T-helper 1 cell (primary cell): Measurements from ENCODE around the gene CENPF.
"Not testable (repeated sequence)": the region's sequence is repeated elsewhere in the genome, so short reads cannot be mapped to it uniquely, and the experiment has no call there.

Experiments
- DNase-seq, 5 donors: peaks; one replicate each; pipeline ENCODE4 v3.0.0-alpha.2; 2012 to 2020

The CENPF gene

DNA sequence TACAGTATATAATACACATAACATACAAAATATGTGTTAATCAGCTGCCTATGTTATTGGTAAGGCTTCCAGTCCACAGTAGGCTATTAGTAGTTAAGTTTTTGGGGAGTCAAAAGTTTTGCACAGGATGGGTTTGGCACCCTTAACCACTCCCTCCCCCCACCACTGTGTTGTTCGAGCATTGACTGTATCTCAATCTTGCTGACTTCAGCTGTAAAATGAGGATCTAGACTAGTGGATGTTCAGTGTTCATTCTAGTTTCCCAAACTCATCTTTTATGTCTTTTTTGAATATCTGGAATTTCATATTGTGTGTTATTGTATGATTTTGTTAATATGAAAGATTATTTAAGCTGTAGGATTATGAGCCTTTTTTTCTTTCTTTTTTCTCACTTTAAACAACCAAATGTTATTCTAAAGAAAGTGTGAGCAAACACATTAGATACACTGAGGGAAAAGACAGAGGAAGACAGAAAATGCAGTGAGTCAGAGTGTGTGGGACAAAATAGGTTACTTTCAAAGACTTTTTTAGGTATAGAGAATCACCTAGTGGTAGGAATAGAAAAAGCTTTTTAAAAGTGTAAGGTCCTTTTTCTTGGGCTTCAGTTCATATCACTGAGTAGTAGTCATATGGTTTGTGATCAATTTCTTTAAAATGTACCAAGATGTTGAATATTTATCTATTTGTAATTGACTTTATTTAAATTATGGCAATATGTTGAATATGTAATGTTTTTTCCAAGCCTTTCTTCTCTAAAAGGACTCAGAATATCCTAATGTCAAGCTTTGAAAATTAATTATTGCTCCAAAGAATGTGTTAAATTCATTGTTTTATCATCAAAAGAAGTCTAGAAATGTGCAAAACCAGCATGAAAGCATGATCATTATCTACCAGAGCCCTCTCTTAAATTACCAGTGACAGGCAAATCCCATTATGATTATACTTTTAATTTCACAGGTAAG lies 17.9 kb upstream of the CENPF start:
- DNase-seq: peak in 1 of 5 donors; percentile 23

DNA sequence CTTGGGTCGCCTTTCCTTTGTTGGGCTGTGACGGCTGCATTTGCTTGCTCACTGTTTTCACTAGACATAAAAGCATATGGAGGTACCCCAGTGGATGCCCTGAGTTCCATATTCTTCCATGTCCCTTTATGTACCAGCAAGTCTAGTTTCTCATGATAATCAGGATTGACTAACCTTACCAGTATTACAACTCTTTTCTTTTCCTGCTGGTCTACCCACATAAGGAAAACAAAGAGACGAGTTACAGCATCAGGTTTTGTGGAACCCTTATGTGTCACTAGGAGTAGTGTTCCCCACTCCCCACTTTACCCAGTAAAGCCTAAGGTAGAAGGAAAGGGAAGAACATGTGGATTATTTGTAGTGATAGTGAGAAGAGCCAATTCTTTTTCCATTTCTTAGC lies 16.4 kb upstream of the CENPF start:
- DNase-seq: no peak

DNA sequence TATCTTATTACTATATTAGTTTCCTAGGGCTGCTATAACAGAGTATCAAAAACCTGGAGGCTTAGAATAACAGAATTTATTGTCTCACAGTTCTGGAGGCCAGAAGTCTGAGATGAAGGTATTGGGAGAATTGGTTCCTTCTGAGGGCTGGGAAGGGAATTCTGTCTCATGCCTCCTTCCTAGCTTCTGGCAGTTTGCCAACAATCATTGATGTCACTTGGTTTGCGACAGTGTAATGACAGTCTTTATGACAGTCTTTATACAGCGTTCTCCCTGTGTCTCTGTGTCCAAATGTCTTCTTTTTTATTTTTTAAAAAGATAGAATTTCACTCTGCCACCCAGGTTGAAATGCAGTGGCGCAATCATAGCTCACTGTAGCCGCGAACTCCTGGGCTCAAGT lies 15.8 kb upstream of the CENPF start:
- no peak for DNase-seq

DNA sequence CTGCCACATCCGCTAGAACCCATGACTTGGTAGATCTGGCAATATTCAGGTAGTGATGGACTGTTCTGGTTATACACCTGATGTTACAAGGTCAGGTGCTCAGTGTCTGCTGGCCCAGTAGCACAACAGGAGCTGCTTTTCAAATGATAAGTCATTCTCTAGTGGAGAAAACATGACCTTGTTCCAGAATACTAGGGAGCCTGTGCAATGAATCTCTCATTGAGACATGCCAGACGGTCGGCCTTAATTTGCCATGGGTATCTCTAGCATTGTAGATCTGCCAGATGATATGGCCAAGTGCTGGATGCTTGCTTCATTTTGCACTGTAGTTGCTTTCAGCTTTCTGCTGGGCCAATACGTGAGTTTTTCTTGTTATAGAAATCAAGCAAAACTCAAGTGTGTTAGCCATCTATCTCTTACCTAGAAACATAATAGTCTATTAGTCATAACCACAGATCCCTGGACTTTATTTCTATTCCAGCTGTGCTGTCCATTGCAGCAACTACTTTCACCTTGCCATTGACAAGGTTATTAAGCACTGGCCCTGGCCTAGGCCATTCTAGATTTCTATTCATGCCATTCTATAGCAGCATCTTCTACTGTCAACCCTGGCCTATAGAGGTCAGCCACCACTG lies 13.9 kb upstream of the CENPF start:
- no peak for DNase-seq

DNA sequence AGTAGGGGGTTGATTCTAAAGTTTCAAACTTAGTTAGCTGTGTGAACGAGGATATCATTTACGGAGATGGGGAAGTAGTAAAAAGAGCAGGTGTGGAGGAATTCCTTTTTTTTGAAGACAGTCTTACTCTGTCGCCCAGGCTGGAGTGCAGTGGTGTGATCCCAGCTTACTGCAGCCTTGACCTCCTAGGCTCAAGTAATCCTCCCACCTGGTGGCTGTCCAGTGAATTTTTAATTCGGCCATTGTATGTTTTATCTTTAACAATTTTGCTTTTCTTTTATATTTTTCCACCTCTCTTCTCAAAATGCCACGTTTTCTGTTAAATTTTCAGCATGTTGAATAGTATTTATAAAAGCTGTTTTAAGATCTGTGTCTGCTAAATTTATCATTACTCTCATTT lies 12.3 kb upstream of the CENPF start:
- no peak for DNase-seq

DNA sequence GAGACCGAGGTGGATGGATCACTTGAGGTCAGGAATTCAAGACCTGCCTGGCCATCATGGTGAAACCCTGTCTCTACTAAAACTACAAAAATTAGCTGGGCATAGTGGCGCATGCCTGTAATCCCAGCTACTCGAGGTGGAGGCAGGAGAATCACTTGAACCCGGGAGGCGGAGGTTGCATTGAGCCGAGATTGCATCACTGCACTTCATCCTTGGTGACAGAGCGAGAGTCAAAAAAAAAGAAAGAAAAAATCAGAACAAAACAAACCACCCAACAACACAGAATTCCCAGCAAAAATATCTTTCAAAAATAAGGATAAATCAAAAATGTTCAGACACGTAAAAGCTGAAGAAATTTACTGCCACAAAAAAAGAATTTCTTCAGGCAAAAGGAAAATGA lies 11.1 kb upstream of the CENPF start:
- not testable (repeated sequence) for DNase-seq

DNA sequence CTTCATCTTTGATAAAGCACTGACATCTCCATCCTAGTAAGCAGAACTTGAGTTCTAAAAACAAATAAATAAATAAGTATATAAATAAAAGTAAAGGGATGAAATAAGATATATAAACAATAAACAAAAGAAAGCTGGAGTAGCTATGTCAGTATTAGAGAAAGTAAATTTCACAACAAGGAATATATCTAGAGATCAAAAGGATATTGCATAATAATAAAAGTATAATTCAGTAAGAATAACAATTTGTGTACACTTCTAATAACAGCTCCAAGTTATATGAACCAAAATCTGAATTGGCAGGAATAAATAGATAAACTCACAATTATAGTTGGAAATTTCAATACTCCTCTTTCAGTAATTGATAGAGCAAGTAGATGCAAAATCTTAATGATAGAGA lies 9.8 kb upstream of the CENPF start:
- no peak for DNase-seq

DNA sequence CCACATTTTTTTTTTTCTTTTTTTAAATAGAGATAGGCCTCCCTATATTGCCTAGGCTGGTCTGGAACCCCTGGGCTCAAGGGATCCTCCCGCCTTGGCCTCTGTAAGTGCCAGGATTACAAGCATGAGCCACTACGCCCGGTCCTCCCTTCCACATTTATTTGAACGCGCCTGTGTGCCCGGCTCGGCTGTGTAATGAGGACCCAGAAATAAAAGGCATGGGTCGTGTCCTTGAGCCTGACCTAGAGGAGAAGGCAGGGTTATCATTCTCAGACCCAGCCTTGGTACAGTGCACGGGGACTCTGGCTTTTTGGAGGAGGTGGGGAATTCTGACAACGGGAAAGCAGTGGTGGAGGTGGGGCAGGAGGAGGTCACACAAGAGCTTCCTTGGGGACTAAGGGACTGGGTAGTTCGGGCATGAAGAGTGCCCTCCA lies 841 bp downstream of the CENPF start:
- DNase-seq: peak in 1 of 5 donors; percentile 10

DNA sequence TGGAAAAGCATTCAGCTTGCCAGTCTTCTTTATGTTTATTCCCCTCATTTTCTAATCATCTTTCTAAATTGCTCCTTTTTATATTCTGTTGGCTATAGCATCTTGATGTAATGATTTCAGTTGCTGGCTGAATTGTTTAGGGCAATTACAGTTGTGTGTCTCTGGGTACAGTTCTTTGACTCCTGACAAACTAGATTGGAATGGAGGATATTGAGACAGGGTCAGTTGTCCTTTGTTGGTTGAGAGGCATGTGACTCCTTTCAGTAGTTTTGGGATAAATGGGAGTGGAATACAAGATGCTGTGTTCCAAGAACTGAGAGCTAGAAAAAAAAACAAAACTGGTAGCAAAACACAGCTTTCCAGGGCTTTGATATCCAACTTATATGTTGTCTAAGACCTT lies 1.5 kb downstream of the CENPF start:
- no peak for DNase-seq

DNA sequence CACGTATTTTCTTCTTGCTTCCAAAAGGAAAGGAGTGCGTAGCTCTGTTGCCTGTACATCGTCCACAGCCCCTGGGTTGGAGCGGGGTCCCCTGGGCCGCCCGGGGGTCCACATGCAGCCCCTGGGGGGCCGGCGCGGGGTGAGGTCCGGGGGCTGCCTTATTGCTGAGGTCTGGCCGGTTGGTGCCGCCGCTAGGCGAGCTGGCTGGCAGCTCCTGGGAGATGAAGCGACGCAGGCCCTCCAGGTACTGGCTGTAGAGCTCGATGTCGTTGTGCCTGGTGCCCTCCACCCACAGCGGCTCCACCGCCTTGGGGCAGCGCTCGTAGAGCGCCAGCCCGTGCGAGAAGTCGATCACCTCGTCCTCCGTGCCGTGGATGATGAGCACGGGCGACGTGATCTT lies 2.5 kb downstream of the CENPF start:
- not testable (repeated sequence) for DNase-seq

DNA sequence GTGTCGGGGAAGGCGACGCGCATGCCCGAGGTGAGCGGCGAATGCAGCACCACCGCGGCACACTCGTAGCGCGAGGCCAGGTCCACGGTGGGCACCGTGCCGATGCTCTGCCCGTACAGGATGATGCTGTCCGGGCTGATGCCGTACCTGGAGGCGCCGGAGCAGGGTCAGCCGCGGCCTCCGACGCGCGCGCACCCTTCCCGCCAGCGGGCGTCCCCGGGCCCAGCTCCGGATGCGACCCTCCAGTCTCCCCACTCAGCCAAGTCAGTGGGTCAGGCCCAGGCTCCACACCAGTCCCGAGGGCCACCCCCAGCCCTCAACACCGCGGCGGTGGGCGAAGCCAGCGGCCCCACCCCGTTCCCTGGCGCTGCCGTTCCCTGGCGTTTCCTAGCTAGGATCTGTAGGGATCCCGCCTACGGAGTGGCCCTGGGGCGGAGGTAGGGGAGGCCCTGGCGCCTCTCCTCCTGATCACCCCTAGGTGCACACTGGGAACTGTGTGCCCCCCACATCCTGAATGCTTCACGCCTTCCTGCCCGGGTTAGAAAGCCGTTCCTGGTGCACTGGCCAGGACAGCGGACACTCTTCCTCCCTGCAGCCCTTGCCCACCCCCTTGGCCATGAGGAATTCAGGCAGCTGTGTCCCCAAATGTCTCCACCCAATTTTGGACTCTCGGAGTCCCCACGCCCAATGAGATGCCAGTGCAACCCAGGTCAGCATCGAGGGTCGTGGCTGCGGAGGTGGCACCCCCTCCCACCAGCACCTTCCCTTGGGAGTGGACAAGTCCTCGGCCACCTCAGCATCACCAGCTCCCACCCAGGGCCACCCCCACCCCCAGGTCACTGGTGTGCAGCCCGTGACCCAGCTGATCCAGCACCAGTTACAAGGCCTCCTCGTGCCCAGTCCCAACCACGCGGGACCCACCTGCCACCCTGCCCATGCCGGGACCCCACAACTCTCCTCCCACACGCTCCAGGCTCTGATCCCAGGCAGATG lies 3.2 kb downstream of the CENPF start:
- DNase-seq: not testable (repeated sequence)

DNA sequence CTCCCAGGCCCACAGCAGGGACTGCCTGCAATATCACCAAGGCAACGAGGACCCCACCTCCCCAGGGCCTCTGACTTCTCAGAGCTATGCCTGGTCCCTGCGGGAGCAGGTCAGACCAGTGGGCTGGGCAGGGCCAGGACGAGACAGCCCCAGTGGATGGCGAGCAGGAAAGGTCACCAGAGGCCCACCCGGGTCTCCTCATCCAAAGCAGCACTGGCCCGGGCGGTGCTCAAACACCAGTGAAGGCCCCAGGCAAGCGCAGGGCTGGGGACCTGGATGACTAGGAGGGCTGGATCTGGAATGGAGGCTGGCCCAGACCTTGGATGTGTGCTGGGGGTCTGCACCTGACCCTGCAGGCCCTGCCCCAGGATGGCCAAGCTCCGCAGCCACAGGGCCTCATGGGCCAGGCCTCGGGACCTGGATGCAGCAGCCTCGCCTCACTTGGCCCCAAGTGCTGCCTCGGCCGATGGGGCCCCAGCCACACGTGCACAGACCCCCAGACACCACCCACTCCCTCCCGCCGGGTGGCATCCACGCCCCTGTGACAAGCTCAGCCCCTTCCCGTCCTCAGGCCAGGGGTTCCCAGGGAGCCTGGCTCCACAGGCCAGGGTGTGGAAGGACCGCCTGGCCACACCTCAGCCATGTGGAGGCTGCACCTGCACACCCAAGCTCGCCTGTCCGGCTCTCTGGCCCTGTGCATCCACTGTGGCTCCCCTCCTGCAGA lies 4.7 kb downstream of the CENPF start:
- DNase-seq: not testable (repeated sequence)

DNA sequence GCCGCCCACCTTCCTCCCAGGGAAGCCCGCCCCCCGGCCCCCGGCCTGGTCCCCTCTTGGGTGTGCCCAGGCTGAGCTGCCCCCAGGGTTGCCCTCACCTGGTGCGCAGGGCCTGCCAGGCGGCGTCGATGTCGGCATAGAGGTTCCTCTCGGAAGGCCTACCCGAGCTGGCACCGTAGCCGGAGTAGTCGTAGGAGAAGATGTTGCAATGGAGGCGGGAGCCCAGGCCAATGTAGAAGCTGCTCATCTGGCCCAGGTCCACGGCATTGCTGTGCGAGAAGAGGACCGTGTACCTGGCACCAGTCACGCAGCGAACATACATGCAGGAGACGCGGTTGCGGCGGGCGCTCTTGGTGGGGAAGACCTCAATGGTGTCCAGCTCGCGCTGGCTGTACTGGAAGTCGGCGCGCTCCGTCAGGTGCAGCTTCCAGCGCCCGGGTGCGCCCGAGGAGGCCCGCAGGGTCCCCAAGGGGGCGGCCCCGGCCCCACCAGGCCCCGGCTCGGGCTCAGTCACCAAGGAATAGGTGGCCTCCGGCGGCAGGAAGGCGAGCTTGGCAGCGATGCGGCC lies 5.3 kb downstream of the CENPF start:
- not testable (repeated sequence) for DNase-seq

DNA sequence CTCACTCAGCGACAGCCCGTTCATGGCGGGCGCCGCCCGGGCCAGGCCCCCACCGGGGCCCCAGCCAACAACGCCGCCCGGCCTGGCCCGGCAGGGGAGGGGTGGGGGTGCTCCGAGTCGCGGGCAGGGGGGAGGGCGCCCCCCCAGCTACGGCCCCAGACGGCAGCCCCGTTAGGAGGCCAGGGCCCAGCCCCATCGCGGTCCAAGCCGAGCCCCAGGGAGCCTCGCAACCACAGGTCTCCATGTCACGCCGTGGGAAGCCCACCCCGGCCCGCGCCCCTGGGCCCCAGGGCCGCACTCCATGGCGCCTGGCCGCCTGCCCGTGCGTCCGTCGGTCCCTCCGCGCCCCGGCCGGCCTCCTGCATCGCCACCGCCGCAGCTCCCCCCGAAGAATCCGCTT lies 5.8 kb downstream of the CENPF start:
- not testable (repeated sequence) for DNase-seq

DNA sequence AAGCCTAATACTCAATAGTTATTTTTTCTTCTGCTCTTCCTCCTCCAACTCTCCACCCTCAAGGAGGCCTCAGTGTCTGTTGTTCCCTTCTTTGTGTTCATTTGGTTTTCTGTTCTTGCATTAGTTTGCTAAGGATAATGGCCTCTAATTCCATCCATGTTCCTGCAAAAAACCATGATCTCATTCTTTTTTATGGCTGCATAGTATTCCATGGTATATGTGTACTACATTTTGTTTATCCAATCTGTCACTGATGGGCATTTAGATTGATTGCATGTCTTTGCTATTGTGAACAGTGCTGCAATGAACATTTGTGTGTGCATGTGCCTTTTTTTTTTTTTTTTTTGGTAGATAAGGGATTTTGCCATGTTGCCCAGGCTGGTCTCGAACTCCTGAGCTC lies 6.7 kb downstream of the CENPF start:
- no peak for DNase-seq

DNA sequence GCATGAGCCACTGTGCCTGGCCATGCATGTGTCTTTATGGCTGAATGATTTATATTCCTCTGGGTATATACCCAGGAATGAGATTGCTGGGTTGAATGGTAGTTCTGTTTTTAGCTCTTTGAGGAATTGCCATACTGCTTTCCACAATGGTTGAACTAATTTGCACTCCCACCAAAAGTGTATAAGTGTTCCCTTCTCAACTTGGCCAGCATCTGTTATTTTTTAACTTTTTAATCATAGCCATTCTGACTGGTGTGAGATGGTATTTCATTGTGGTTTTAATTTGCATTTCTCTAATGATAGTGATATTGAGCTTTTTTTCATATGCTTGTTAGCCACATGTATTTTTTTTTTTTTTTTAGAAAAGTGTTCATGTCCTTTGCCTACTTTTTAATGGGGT lies 7.1 kb downstream of the CENPF start:
- not testable (repeated sequence) for DNase-seq

DNA sequence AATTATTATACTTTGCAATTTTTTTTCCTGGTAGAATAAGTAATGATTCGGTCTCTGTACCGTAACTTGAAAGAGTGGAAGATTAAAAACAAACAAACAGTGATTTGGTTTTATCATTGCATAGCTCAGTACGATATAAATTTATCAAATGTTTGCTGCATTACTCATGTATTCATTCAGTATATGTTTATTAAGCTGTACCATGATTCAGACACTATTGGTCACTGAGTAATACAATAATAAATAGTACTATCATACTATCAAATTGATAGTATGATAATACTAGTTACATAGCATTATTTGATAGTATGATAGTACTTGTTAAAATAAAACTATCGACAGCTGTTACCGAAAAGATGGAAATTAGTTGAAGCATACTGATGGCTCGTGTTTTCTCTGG lies 12.1 kb downstream of the CENPF start:
- DNase-seq: no peak

DNA sequence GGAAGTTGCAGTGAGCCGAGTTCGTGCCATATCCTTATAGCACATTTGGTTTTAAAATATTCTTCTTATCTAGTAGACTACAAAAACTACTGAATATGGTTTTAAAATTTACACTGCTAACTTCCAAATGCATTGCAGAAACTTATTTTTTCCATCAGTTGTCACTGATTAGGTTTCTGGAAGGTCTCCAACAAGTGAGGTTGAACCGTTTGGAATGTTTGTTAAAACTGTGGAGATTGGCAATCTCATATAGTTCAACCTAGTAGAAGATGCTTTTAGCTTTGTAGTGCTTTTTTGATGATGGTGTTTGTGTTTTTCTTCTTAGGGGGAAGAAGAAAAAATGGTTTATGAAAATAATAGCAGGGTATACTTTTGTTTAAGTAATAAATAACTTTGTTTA lies 12.9 kb downstream of the CENPF start:
- DNase-seq: no peak

DNA sequence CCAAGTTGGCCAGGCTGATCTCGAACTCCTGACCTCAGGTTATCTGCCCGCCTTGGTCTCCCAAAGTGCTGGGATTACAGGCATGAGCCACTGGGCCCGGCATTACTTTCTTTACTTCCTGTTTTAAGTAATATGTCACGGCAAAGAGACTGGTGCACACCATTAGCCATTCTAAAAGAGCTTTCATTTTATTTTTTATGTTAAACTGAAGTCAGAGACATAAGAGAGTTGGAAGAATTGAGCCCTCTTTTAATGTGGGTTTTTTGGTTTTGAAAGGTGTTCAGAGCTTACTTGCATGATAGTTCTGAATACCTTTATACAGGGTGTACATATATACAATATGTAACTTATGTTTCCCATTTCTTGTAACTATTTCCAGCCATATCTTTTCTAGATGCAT lies 14.3 kb downstream of the CENPF start:
- no peak for DNase-seq

DNA sequence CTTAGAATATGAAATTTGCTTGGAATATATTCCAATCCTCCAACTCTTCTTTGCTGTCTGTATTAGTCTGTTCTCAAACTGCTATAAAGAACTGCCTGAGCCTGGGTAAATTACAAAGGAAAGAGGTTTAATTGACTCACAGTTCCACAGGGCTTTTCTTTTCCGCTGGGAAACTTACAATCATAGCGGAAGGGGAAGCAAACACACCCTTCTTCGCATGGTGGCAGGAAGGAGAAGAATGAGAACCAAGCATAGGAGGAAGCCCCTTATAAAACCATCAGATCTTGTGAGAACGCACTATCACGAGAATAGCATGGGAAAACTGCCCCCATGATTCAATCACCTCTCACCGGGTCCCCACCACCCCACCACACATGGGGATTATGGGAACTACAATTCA lies 14.8 kb downstream of the CENPF start:
- DNase-seq: no peak

DNA sequence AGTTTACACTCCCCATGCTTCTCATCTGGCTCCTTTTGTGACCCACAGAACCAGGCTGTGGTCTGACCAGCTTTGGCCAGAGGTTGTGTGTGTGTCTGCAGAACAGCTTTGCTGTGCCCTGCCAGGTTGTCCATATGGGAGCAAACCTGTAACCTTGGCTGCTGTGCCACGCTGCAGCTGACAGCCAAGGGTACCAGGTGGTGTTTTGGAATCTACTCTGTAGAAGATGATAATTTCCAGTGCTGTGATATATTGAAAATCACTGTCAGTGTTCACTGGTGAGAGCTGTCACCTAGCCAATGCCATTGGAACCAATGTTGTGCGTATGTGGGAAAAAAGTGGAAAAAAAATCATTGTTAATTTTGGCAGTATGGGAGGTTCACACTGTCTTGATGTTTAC lies 18.2 kb downstream of the CENPF start:
- no peak for DNase-seq

DNA sequence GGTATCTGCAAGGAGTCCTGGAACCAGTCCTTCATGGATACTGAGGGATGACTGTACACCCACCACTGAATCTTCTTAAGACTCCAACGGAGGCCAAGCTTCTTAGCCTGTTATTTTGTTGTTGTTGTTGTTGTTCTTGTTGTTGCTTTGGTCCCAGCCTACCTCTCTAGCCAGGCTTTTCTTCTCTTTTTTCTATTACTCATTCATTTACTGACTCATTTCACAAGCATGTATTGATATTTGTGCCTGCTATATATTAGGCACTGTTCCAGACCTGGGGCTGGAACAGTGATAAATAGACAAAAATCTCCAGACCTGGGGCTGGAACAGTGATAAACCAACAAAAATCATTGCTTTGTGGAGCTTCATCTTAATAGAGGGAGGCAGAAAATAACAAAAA lies 20.4 kb downstream of the CENPF start:
- no peak for DNase-seq
